DMS 273 treated with DMSO at 0.1 percent for 48 hours (cell line): Measurements from ENCODE around the gene SCN8A.
"Not testable (repeated sequence)": the region's sequence is repeated elsewhere in the genome, so short reads cannot be mapped to it uniquely, and the experiment has no call there.

Experiments
- DNase-seq: peaks from one replicate; lab custom pipeline; 2025; lab: John Stamatoyannopoulos, UW

The SCN8A gene

GRCh38 chr12:51622564-51622963 lies 31.5 kb downstream of the SCN8A start:
- no peak for DNase-seq

- no peak for DNase-seq
These were observed 34.3 kb downstream of the SCN8A start for GRCh38 chr12:51625370-51625769.

DNA sequence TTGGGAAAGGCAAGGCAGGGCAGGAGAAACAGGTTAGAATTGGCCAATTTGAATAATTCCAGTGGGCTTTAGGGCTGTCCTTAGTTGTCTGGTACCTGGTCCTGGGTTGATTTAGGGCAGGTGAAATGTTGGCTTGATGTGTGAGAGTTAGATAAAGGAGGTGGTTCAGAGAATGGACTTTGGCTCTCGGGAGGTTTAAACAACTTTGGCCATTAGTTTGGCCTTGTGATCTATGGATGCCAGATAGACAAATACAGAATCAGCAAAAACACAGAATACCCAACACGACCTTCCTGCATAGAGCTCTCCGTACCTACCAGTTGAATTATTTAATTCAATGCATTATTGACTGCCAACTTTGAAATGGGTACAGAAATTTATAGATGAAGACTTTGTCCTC lies 35.1 kb downstream of the SCN8A start:
- DNase-seq: no peak

- DNase-seq: no peak
These were observed 35.6 kb downstream of the SCN8A start for GRCh38 chr12:51626629-51627028.

GRCh38 chr12:51630256-51630880 lies 39.3 kb downstream of the SCN8A start:
- no peak for DNase-seq

DNA sequence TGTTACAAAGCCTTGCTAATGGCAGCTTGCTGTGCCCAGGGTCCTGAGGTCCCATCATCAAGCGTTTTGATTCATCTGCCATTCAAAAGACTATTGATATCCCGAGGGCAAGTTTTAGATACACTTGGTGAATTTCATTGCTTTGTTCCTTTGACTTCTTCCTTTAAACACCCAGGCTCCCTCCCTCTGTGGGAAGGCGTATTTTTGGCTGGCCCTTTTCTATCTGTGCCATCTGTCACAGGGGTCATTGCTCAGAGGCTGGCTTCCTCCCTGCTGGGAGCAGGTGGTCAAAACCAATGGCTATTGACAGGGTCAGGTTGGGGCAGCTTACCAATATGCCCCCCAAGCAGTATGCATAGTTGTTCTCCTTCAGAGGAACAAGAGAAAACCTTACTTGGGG lies 40.0 kb downstream of the SCN8A start:
- no peak for DNase-seq

DNA sequence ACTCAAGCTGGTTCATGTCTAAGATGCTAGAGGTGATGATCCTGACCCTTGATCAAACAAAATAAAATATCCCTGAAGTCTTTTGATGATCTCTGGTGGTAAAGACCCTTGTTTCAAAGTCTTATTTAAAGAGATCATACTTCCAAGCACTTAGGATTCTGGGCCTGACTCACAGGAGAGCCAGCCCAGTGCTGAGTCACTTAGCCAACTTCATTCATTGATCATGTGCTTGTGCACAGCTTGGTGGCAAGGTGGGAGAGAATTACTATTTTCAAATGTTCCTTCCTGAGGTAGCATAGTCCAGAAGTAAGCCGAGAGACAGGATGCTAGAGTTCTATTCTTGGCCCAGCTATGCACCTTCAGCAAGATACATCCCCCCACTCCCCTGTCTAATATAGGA lies 40.6 kb downstream of the SCN8A start:
- DNase-seq: no peak

DNA sequence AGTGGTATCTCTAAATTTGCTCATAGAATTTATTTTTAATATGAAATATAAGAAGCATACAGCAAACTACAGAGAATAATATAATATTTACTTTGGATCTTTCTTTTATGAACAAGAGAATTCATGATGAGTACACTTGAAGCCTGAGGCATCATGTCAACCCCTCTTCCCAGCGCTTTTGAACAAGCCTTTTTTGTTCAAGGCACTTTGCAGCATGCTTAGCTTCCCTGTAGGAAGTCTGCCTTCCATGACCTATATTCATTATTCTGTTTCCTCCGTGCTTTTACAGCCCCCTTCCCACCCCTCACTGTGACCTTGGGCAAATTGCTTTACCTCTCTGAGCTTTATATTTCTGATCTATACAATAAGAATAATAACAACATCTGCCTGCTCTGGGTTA lies 41.6 kb downstream of the SCN8A start:
- DNase-seq: no peak

DNA sequence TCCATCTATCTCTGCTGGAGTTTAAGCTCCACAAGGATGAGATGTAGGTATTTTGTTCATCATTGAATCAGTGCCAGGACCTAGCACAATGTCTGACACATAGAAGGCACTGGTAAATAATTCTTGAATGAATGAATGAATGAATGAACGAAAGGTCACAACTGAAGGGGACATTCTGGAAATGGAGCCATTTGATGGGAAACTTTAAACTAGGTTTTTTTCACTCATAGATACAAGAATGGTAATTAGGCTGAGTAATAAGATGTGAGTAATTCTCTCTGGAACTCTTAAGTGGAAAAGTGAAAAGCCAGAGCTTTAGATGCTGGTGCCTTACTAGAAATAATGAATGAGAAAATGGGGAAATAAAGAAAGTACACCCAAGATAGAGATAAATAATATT lies 44.3 kb downstream of the SCN8A start:
- DNase-seq: no peak

- no peak for DNase-seq
These were observed 45.5 kb downstream of the SCN8A start for GRCh38 chr12:51636581-51636980.

DNA sequence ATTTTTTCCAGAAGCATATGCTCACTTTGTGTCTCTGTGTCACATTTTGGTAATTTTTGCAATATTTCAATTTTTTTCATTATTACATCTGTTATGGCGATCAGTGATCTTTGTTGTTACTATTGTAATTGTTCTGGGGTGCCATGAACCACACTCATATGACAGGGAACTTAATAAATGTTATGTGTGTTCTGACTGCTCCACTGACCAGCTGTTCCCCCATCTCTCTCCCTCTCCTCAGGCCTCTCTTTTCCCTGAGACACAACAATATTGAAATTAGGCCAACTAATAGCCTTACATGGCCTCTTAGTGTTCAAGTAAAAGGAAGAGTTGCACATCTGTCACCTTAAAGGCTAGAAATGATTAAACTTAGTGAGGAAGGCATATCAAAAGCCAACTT lies 46.0 kb downstream of the SCN8A start:
- no peak for DNase-seq

DNA sequence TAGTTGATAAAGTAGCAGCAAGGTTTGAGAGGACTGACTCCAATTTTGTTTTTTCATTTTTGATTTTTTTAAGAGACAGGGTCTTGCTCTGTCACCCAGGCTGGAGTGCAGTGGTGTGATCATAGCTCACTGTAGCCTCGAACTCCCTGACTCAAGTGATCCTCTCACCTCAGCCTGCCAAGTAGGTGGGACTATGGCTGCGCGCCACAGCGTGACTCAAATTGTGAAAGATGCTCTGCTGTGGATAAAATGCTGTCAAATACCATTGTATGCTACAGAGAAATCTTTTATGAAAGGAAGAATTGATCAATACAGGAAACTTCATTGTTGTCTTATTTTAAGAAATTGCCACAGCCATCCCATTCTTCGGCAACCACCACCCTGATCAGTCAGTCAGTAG lies 48.3 kb downstream of the SCN8A start:
- DNase-seq: no peak

DNA sequence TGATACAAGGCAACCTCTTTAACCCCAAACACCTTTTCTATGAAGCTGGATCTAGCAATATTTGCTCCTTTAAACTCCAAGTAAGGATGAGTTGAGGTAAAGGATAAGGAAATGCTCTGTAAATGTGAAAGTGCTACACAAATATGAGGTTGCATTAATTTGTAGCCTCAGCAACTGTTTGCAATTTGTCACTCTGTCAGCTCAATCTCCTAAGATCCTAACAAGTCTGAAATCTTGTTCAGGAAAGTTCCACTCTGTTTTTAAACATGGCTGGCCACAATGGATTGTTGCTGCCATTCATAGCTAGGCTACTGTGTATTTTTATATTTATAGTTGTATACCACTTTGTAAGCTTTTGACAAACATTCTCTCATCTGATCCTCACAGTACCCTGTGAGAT lies 51.3 kb downstream of the SCN8A start:
- no peak for DNase-seq

GRCh38 chr12:51643951-51644350 lies 52.9 kb downstream of the SCN8A start:
- no peak for DNase-seq

- not testable (repeated sequence) for DNase-seq
These were observed 53.7 kb downstream of the SCN8A start for GRCh38 chr12:51644691-51645090.

GRCh38 chr12:51645961-51646360 lies 54.9 kb downstream of the SCN8A start:
- DNase-seq: no peak

DNA sequence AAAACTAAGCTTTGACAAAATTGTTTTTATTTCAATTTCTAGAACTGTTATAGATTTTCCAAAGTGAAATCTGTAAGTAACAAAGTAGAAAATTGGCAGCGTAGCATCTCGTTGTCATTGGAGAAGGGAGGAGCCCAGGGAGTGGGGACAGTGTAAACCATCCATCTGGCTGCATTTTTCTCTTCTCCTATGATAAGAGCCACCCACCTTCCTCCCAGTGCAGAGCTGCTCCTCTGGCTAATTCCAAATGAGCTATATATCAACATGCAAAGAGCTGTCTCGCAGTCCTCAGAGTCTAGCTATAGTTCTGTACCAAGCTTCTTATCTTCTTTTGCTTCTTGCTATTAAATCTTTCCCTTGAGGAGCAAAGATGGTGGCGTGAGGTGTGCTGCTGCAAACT lies 56.6 kb downstream of the SCN8A start:
- DNase-seq: no peak

- DNase-seq: no peak
These were observed 62.4 kb downstream of the SCN8A start for GRCh38 chr12:51653431-51653830.

DNA sequence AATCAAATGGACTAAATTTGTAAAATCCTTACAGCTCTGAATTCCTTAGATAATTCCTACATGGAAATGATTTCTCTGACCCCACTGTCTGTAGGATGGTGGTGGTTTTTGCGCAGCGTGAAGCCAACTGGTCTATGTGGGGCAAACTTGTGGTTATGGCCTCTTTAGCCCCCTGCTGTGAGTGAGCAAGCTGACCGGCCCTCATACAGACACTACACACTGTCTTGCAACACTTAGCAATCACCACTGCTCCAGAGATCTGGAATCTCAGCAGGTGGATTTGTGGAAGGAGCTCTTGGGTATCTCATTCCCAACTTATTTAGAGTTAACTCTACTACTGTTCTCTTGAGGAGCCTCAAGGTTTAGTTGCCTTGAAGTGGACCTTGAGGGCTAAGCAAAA lies 70.2 kb downstream of the SCN8A start:
- no peak for DNase-seq

GRCh38 chr12:51661836-51662235 lies 70.8 kb downstream of the SCN8A start:
- DNase-seq: no peak

DNA sequence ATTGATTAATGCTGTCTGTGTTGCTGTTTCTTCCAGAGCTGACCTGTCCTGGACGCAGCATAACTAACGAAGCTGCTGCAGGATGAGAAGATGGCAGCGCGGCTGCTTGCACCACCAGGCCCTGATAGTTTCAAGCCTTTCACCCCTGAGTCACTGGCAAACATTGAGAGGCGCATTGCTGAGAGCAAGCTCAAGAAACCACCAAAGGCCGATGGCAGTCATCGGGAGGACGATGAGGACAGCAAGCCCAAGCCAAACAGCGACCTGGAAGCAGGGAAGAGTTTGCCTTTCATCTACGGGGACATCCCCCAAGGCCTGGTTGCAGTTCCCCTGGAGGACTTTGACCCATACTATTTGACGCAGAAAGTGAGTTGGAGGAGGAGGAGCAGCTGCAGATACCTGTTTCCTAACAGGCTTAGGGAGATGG lies 71.7 kb downstream of the SCN8A start:
- DNase-seq: no peak

DNA sequence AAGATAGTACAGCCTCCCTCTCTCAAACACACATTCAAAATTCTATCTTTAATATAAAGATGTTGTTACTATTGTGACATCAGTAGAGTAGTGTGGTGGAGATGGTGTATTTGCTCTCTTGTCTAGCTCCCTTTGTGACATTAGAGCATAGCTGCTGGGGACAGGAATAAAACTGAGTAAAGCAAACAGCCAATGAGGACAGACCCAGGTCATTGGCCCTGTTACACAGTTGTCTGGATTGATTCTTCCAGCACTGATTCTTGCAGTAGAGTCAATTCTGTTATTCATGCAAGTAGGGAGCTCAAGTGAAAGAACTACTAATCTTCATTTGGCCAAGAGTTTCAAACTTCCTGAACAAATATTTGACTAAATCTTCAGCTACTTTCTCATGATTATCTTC lies 72.4 kb downstream of the SCN8A start:
- no peak for DNase-seq

GRCh38 chr12:51666696-51667095 lies 75.7 kb downstream of the SCN8A start:
- no peak for DNase-seq

- DNase-seq: no peak
These were observed 76.2 kb downstream of the SCN8A start for GRCh38 chr12:51667269-51667668.

- DNase-seq: no peak
These were observed 78.2 kb downstream of the SCN8A start for GRCh38 chr12:51669271-51669670.
